Measurements from ENCODE around the gene TTC28.

The TTC28 gene

GRCh38 chr22:28002863-28003565, 676.6 kb downstream of the TTC28 start:
- DNase-seq (no peak), ATAC-seq (no peak)

- ATAC-seq, result no peak
- DNase-seq, result no peak
These were observed 677.4 kb downstream of the TTC28 start for GRCh38 chr22:28002181-28002700.

DNA sequence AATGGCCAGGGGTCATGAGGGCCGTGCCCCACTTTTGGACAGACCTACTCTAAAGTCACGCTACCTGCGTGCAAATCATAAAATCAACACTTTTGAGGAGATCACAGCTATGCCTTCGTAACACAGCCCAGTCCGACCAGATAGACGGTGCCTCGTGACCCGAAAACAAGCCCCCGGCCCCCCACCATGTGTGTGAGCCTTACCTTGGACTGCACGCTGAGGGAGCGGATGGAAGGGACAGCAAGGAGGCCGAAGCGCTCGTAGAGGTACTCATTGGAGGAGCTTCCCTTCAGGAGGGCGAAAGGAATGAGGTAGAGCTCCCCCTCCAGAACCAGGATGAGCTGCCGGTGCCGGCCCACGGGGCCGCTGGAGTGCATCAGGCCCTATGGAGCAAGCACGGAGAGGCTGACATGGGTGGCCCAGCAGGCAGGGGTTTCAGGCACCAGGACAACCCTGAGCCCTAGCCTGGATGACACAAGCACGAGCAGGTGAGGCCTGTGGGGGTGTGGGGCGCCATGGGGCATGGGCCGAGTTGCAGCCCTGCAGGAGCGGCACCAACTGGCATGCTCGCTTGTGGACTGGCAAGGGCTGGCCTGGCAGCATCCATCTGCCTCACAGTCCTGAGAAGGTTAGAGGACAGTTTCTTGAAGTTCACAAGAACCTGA, 678.3 kb downstream of the TTC28 start:
- no peak for DNase-seq
- no peak for ATAC-seq

- DNase-seq (no peak), ATAC-seq (no peak)
These were observed 679.3 kb downstream of the TTC28 start for GRCh38 chr22:28000361-28000760.

GRCh38 chr22:27999876-28000275, 679.8 kb downstream of the TTC28 start:
- ATAC-seq (no peak), DNase-seq (no peak)

DNA sequence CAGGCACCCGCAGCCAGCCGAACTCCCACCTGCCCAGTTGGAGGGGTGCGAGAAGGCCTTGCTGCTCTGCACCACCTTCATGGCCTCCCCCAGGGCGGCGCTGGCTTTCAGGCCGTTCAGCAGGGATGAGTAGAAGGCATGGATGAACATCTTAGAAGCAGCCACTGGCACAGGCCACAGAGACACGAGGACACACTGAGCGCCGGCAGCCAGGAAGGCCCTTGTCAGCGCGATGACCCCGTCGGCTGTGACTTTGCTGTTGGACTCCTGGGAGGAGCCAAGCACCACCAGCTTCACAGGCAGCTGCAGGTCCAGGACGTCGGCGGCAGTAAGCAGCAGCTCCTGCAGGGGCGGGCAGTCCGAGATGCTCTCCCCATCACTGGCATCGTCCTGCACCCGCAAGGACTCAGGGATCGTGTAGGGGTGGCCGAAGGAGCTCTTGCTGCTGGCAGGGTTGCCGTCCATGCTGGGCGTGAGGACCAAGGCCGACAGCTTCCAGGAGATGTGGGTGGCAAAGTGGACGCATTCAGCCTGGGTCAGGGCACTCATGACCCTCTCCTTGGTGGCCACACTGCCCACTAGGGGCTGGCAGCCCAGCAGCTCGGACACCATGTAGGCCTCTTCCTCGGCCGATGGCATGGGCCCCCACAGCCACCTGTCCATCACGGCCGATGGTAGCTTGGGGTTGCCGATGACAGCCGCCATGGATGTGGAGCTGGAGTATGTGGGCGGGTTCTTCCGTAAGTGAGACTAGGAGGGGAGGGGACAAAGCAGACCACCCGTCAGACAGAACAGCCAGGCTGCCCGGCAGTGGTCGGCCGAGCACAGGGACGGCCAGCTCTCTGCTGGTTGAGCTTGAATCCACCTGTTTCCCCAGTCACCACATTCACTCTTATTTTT, 680.9 kb downstream of the TTC28 start:
- no peak for DNase-seq
- ATAC-seq, result no peak

GRCh38 chr22:27997538-27997937, 682.1 kb downstream of the TTC28 start:
- ATAC-seq (no peak), DNase-seq (no peak)

- ATAC-seq, result no peak
- DNase-seq, result no peak
These were observed 682.7 kb downstream of the TTC28 start for GRCh38 chr22:27996981-27997380.

DNA sequence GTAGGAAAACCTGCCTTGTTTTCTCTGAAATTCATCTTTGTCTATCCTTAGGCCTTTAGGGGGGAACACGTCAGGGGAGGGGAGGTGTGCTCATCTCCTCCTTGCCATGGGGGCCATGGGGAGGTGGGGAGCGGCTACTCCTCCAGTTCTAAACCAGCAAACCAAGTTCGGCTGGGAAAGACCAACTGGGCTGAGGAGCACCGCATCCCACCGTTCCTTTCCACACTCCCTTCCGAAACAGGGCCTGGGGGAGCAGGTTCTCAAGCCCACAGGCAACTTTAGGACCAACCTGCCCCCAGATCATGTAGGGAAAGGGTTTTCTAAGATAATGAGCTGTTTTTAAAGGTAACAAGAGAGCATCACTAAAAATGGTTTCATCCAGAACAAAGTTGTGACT, 683.1 kb downstream of the TTC28 start:
- DNase-seq (no peak), ATAC-seq (no peak)

DNA sequence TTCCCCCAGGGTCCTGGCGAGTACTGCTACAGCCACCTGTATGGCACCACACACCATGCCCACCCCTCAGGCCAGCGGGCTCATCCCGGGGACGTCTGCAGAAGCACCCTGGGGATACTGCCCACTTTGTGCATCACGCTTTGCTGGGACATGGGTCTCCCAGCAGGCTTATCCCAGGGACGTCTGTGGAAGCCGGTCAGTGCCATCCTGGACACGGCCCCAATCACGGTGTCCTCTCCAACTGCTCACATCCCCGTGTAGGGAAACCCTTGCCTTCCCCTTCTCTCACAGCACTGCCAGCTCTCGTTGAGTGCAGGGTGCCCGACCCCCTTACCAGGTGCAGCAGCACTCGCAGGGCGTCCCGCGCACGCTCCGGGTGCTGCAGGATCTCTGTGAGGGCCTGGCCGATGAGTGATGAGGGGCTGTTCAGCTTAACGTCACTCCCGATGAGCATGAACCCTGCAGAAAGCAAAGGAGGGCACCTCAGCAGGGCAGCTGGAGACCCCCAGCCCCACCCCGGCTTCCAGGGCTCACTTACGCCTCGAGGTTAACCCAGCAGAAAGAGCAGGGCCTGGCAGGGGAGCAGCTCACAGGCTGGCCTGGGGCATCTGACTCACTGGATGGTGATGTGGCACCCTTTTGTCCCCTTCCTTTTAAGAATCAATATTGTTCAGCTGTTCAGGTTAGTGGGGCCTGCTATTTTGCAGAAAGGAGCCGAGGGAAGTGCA, 683.7 kb downstream of the TTC28 start:
- no peak for ATAC-seq
- DNase-seq, result no peak

- ATAC-seq, result no peak
- DNase-seq, result no peak
These were observed 684.9 kb downstream of the TTC28 start for GRCh38 chr22:27994481-27995331.

- ATAC-seq (no peak), DNase-seq (no peak)
These were observed 685.8 kb downstream of the TTC28 start for GRCh38 chr22:27993774-27994350.

- ATAC-seq, result no peak
- no peak for DNase-seq
These were observed 686.4 kb downstream of the TTC28 start for GRCh38 chr22:27993201-27993635.

DNA sequence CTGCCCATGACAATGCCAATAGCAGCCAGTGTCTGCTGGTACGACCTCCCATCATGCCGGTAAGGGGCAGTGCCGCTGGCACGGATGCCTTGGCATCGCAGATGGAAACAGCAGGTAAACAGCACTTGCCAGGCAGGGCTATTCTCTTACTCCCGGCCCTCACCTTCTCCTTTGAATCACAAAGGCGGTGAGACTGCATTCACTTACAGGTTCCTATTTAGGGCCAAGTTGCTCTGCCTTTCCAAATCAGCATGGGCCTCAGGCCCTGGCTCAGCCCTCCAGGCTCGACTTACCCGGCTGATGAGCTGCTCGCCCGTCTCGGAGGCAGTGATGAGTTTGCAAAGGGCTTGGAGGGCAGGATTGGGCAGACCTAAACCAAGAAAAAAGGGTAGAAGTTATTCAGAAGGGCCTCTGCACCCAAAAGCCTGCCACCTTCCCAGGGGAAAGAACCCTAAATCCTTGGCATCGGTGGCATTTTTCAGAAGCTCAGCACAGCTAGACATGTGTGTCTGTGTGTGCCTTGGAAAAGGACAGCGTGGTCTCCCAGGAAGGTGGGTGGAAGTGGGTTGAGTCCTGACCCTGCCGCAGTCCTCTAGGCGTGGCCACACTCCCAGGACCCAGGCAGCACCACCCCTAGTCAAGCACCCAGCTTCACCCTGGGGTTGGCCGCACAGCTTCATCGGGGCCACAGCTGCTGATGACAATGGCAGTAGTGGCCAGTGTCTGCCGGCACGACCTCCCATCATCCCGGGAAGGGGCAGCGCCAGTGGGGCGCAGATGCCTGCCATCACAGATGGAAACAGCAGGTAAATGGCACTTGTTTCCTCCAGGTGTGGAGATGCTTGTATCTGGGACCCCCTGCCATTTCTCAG, 687.1 kb downstream of the TTC28 start:
- DNase-seq (no peak), ATAC-seq (no peak)

DNA sequence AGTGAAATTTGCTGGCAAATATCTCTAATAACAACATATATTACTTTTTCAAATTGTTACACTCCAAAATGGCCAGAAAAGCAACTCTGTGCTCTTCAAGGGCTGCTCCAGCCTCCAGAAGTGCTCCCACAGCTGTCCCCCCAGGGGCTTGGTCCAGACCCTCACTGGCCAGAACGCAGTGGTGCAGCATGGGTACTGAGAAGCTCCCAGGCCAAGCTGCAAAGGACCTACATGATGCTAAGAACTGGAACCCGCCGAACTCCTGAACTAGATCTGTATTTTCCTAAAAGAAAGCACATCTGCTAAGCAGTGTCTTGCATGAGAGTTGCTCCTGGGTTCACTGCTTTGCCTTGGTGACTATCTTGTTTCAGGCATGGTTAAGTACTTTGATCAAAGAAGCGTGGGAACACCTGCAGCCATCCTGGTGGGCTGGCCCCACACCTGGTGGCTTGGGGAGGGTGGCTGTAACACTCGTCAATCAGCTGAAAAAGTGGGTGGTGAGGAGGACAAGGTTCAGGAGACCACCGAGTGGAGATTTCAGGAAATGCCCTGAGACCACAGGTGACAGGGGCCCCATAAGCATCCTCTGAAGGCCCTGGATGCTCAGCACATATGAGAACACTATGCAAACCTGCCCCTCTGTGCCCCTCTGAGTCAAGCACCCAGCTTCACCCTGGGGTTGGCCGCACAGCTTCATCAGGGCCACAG, 687.9 kb downstream of the TTC28 start:
- DNase-seq, result no peak
- ATAC-seq, result no peak

DNA sequence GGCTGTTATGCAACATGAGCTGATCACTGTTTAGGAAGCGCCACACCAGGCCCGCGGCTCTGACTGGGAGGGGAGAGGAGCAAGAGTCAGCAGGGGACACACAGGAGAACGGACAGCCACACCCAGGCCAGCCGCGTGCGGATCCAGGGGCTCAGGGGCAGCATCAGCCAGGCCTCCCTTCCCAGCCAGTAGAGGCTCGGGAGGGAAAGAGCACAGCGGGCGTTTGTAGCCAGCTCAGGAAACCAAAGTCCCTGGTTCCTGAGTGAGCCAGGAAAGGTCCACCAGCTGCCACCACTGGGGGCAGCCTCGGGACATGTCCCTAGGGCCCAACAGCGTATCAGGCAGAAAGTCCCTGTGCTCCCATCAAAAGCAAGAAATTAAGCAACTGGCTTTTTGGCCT, 688.8 kb downstream of the TTC28 start:
- no peak for ATAC-seq
- no peak for DNase-seq

GRCh38 chr22:27990451-27990840, 689.2 kb downstream of the TTC28 start:
- DNase-seq (no peak), ATAC-seq (no peak)

DNA sequence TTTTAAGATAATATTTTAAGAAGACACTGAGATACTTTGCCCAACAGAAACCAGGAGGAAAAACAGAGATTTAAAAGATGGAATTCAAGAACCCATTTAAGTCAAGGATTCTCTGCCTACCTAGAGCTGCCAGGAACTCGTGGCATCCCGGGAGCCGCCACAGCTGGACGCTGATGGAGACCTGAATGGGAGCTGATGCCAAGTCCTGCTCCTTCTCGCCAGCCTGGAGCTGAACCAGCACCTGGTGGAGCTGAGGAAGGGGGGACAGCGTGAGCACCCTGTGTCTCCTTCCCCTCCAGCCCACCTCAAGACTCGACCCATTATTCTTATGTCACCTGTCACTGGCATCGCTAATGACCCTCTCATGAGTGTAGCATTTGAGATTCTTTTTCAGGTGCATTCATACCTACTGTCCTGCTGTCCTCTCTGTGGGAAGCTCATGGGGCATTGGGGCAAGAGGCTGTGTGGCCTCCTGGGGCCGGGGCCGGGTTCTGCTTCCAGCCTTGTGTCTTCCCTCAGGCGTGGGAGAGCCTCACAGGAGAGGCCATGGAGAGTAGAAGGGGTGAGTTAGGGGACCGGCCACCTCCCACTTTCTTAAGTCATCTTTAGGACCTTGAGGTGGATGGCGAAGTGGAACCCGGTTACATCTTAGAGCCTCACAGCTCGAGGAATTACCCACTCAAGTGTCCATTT, 689.7 kb downstream of the TTC28 start:
- ATAC-seq (no peak), DNase-seq (no peak)

All from stimulated activated naive CD8-positive, alpha-beta T cell treated with anti-CD3 and anti-CD28 coated beads, Interleukin-15, Interleukin-2, amounts not matched to agents 100 U/mL and 50 U/mL, for 24 hours (primary cell).